COLO668 (cell line): Measurements from ENCODE around the gene PSEN2.
"Not testable (repeated sequence)": the region's sequence is repeated elsewhere in the genome, so short reads cannot be mapped to it uniquely, and the experiment has no call there.

ENCODE experiments used
- DNase-seq: peaks from one replicate; lab custom pipeline; 2025; ENCODE audit not compliant: unreplicated experiment; lab: John Stamatoyannopoulos, UW

Gene PSEN2

GRCh38 chr1:226912587-226913176 is 42.3 kb downstream of the PSEN2 start:
- DNase-seq: peak; percentile 83

- DNase-seq: no peak
These were observed 45.2 kb downstream of the PSEN2 start for GRCh38 chr1:226915672-226915995.

- no peak for DNase-seq
These were observed 46.1 kb downstream of the PSEN2 start for GRCh38 chr1:226916497-226916896.

GRCh38 chr1:226919587-226919986 is 49.2 kb downstream of the PSEN2 start:
- DNase-seq: no peak

DNA sequence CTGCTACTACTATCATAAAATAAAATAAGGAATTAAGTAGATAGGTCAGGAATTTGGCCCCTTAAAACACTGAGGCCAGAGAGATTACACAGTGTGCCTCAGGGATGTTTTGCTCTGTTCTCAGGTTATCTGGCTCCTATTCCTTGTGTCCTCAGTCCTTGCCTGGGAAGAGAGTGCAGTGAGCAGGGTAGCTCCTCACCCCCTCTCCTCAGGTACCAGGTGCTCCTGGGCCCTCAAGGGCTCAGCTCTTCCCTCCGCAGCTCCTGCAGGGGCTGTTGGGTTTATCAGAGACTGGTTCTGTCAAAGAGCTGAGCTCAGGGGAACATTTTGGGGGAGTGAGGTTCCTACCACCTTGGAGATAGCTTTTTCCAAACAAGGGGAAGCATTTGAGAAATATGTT is 49.6 kb downstream of the PSEN2 start:
- DNase-seq: no peak

DNA sequence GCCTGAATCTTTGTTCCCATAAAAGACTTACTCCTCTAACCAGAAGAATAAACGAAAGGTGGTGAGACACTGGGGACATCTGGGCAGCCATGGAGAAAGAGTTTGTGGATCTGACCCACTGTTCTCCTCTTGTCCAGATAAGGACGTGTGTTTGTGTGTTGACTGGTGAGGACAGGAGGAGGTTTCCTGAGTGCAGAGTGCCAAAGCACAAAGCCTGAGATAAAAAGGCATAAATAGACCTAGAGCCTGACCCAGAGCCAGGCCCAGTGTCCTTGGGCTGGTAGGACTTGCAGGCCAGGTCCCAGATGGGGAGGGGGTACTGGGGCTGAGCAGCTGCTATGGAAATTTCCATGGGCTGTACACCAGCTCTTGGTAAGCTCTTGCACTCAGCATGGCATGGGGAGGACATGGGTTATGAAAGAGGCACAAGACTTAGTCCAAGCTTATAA is 50.1 kb downstream of the PSEN2 start:
- DNase-seq: no peak

GRCh38 chr1:226921504-226921903 is 51.1 kb downstream of the PSEN2 start:
- DNase-seq: no peak

DNA sequence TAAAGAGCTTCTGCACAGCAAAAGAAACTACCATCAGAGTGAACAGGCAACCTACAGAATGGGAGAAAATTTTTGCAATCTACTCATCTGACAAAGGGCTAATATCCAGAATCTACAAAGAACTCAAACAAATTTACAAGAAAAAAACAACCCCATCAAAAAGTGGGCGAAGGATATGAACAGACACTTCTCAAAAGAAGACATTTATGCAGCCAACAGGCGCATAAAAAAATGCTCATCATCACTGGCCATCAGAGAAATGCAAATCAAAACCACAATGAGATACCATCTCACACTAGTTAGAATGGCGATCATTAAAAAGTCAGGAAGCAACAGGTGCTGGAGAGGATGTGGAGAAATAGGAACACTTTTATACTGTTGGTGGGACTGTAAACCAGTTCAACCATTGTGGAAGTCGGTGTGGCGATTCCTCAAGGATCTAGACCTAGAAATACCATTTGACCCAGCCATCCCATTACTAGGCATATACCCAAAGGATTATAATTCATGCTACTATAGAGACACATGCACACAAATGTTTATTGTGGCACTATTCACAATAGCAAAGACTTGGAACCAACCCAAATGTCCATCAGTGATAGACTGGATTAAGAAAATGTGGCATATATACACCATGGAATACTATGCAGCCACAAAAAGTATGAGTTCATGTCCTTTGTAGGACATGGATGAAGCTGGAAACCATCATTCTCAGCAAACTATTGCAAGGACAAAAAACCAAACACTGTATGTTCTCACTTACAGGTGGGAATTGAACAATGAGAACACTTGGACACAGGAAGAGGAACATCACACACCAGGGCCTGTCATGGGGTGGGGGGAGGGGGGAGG is 59.1 kb downstream of the PSEN2 start:
- not testable (repeated sequence) for DNase-seq

DNA sequence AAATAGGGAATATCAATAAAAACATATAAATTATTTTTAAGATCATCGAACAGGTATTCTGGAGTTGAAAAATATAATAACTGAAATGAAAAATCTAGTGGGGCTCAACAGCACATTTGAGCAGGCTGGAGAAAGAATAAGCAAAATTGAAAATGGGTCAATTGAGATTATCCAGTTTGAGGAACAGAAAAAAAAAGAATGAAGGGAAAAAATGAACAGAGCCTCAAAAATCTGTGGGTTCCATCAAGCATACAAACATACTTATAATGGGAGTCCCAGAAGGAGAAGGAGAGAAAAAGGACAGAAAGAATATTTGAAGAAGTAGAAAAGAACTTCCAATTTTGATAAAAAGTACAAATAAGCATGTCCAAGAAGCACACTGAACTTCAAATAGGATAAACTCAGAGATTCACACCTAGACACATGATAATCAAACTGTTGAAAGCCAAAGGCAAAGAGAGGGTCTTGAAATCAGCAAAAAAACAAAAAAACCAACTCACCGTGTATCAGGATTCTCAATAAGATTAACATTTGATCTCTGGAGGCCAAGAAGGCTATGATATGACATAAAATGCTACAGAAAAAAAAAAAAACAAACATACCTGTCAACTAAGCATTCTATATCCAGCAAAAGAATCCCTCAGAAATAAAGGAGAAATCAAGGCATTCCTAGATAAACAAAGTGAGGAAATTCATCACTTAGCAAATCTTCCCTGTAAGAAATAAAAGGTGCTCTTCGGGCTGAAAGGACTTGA is 64.2 kb downstream of the PSEN2 start:
- no peak for DNase-seq

DNA sequence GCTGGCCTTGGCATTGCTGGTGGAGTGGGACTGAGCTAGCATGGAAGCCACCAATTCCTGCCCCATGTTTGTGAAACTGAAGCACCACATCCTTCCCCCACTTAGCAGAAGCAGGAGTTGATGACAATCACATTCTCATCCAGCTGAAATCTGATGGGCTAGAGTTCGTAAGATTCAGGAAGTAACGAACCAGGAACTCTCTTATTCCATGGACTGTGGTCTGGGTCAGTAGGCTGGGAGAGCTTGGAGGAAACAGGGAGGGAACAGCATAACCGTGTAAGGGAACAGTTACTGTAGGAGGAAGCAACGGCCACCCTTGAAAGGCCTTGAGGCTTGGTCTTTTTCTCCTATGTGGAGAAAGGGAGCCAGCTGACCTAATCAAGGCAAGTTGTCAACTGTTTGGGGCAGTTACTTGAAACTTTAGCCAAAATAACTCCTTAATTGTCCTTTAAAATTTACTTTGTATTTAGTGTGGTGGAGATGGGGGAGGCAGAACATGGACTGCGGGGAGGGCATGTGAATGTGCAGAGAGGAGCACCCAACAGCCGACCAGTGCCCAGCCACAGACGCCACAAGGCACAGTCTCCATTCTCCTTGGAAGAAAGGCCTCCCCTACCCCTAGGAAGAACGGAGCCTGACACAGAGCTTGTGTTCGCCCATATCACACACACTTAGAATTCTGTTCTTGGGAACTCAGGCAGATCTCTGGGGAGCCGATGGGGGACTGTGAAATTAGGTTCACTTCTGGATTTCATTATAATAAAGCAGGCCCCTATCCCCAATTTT is 67.7 kb downstream of the PSEN2 start:
- no peak for DNase-seq

GRCh38 chr1:226938903-226939437 is 68.6 kb downstream of the PSEN2 start:
- DNase-seq: no peak

DNA sequence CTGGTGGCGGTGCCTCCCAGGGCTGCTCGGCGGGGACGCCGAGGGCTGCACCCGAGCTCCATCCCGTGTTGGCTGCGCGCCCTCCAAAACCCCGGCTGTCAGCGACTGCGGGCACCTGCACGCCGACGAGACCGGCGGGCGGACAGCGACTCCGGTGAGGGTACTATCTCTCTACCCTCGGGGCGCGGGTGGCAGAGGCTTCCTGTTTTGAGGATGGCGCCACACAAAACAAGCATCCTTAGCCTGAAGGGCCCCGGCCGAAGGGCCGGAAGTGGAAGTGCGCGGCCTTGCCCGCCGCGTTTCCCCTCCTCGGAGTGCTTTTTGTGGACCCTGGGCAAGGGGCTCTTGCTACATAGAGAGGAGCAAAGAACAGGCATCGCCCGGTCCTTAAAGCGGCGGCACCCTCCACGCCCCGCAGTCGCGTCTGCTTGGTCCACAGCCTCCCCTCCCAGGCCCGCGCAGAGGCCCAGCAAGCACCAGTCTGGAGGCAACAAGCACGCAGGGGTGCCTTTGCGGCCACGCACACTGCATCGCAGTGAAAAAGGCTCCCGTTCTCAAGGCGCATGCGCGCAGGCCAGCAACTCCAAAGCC is 69.1 kb downstream of the PSEN2 start:
- DNase-seq: peak; percentile 91

- DNase-seq: peak; percentile 100
These were observed 69.8 kb downstream of the PSEN2 start, which contains the start of gene COQ8A for GRCh38 chr1:226940029-226940805. Gene COQ8A, plus strand, starts transcription at chr1:226940294. Its CDS starts 21,092 bp downstream, at chr1:226961386.

- no peak for DNase-seq
These were observed 70.3 kb downstream of the PSEN2 start for GRCh38 chr1:226940806-226941067.

DNA sequence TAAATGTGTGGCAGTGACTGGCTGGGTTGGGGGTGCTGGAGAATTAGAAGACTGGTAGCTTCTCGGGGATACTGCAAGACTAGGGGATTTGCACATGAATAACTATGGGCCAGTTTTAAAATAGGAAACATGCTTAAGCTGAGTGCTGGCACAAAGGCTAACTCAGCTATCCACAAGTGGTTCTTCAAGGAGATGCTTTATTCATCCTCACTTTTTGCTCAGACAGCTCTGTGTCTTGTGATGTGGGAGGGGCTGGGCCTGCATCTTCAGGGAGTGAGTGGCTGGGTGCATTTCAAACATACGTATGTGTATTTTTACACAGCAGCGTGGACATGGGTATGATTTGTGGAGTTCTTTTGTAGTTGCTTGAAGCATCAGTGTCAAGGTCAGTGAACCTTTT is 72.0 kb downstream of the PSEN2 start:
- DNase-seq: no peak

- no peak for DNase-seq
These were observed 72.7 kb downstream of the PSEN2 start for GRCh38 chr1:226943156-226943555.

DNA sequence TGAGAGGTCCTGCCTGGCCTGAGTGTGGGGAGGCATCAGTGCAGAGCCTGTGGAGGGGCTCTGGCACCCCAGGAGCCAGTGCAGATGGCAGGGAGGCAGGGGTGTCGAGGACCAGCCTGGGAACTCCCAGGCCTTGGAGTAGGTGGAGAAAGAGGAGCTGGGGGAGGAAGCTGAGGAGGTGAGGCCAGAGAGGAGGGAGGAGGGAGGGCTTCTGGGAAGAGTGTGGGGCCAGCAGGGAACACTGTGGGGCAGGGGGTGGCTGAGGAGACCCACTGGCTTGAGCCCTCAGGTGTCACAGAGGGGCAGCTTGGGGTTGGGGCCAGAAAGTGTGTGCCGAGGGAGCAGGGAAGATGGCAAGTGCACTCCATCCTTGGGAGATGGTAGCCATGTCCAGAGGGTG is 73.5 kb downstream of the PSEN2 start:
- no peak for DNase-seq

- DNase-seq: peak; percentile 89
These were observed 74.9 kb downstream of the PSEN2 start for GRCh38 chr1:226945106-226945857.
